Urinary bladder (tissue), 4 donors: Measurements from ENCODE around the gene SEC11A. TPM values are rescaled to one million over a fixed set of nuclear protein-coding genes. Genes with fewer than 3 reads are reported as not detected.

Experiments used
- DNase-seq: peaks from one replicate; pipeline ENCODE4 v3.0.0-alpha.2; 2015; ENCODE audit errors: extremely low spot score
- H3K27ac ChIP-seq: one replicate; pipeline ENCODE4 v1.5.1; 2013; ENCODE audit warnings: low read depth, mild to moderate bottlenecking, moderate library complexity
- H3K36me3 ChIP-seq: one replicate; pipeline ENCODE4 v1.6.1; 2013; ENCODE audit warnings: mild to moderate bottlenecking, moderate library complexity; ENCODE audit not compliant: insufficient read depth
- H3K4me1 ChIP-seq: one replicate; pipeline ENCODE4 v1.6.1; 2013; ENCODE audit warnings: mild to moderate bottlenecking, moderate library complexity; ENCODE audit not compliant: insufficient read depth
- H3K4me3 ChIP-seq: one replicate; pipeline ENCODE4 v1.5.1; 2013; ENCODE audit warnings: low read depth, low read length
- WGBS: extraction: QIAGEN DNeasy Blood & Tissue Kit; methylation state at CpG from one replicate; pipeline ENCODE4 v1.1.7; 2013; 5-methylcytosine and 5-hydroxymethylcytosine counted together
- polyA plus RNA-seq: library from polyadenylated mRNA; stranded (reverse); fragments of 200-250 nt; gene quantifications from one replicate; pipeline ENCODE4 v1.2.3, GENCODE V29; 2013
- total RNA-seq: library from RNA; depleted of rRNA; stranded (reverse); fragments of >200 nt; gene quantifications from one replicate; pipeline ENCODE4 v1.2.3, GENCODE V29; 2014
- donor health status: healthy with polysubstance abuse.
- donor health status: healthy.

Gene SEC11A
- total and polyA plus RNA-seq, 2 donors, result 152 to 164 TPM

DNA sequence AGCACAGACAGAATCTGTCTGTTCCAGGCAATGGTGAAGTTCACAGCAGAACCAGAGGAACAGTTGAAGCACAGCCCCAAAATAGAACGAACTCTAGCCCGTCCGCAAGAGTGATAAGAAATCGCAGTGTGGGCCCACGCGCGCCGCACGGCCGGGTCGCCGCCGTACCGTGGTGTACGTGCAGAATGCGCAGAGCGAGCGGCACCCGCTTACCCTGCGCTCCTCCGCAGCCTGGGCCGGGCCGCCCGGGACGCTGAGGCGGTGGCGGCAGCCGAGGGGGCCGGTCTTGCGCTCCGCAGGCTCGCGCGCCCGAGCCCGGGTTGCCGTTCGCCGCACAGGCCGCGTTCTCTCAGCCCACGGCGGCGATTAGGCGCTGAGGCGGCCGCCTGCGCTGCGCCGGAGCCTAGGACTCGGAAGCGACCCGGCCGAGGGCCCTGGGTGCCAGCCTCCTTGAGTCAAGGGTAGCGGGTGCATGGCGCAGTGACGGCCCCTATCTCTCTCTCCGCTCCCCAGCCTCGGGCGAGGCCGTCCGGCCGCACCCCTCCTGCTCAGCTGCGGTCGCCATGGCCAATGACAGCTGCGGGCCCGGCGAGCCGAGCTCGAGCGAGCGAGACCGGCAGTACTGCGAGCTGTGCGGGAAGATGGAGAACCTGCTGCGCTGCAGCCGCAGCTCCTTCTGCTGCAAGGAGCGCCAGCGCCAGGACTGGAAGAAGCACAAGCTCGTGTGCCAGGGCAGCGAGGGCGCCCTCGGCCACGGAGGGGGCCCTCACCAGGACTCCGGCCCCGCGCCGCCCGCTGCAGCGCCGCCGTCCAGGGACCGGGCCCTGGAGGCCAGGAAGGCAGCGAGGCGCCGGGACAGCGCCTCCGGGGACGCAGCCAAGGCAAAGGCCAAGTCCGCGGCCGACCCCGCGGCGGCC is 82.4 kb downstream of the SEC11A start:
- WGBS, result under 1% methylated on average over 105 of the region's 105 CpGs
- Histone ChIP-seq H3K4me3 (peak overlapping the region; percentile 46), H3K27ac (peak overlapping the region; percentile 96), H3K36me3 (peaks cover 2% of the 10 kb centered on the region), H3K4me1 (no peaks in the 10 kb centered on the region)
- DNase-seq, result peak; percentile 32

DNA sequence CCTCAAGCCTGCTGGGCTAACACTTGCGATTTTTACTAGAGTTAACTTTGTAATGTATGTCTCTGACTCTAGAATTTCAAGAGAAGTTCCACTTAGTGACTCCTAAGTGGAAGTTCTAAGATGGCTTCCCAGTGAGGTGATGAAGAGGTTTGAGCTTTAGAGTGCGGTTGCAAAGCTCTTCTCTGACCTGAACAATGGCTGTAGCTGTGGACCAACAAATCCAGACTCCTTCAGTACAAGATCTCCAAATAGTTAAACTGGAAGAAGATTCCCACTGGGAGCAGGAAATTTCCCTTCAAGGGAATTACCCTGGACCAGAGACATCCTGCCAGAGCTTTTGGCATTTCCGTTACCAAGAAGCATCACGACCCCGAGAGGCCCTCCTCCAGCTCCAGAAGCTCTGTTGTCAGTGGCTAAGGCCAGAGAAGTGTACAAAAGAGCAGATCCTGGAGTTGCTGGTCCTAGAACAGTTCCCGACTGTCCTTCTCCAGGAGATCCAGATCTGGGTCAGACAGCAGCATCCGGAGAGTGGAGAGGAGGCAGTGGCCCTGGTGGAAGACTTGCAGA is 84.2 kb downstream of the SEC11A start:
- WGBS, result 46% methylated on average over 7 of the region's 7 CpGs
- no peaks in the 10 kb centered on the region for H3K36me3 ChIP-seq
- H3K4me1 ChIP-seq, result no peaks in the 10 kb centered on the region
- H3K27ac ChIP-seq, result peak overlapping the region; percentile 70
- DNase-seq, result no peak
- peak overlapping the region; percentile 50 for H3K4me3 ChIP-seq

DNA sequence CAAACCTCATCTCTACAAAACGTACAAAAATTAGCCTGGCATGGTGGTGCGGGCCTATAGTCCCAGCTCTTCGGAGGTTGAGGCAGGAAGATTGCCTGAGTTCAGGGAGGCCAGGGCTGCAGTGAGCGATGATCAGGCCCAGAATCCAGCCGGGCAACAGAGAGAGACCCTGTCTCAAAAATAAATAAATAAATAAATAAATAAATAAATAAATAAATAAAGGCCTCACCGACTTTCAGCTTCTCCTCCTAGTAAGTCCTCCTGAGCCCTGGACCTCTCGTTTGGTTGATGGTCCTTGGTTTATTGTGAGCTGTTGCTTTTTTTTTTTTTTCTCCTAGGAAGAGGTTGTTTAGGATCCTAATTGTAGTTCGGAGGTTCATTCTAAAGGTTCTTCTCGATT is 86.9 kb downstream of the SEC11A start:
- Histone ChIP-seq H3K36me3 (no peaks in the 10 kb centered on the region), H3K4me3 (no peak overlapping the region), H3K4me1 (no peaks in the 10 kb centered on the region), H3K27ac (no peak overlapping the region)
- WGBS, result 91% methylated on average over 9 of the region's 9 CpGs
- no peak for DNase-seq

DNA sequence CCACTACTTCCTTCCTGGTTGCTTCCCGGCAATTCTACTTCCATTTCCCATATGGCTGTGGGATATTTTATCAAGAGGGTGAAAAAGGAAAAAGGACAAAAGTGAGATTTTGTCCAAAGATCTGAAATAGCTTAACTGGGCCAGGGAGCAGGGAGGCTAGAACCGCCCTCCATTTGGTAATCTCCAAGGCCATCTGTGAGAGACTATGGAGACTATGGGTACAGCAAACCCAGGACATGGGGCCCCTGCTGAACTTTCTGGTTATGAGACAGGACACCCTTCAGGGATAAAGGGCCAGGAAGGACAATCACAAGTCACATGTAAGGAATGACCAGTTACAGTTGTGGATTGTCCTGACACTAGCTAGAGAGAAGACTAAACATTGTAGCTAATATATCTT is 90.8 kb downstream of the SEC11A start:
- WGBS, result 90% methylated on average over 2 of the region's 2 CpGs

DNA sequence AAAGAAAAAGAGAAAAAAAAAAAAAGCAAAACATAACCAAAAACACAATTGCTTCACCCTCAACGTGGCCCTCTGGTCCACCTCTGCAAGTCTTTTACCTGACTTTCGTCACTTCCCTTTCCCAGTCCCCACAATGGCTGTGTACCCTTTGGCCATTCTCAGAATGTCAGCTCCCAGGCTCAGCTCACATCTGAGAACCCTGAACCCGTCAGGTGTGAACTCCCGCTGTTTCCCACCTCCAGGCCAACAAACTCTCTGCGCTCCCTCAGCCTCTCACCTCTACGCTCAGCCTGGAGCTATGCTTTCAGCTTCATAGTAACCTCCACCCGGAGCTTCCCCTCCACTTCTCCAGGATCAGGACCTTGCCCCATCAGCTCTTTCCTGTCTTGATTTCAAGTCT is 91.6 kb downstream of the SEC11A start:
- Histone ChIP-seq H3K27ac (no peak overlapping the region), H3K4me1 (no peaks in the 10 kb centered on the region), H3K36me3 (peaks cover 1% of the 10 kb centered on the region), H3K4me3 (no peak overlapping the region)
- WGBS, result 88% methylated on average over 7 of the region's 7 CpGs
- no peak for DNase-seq

More for the DNA sequence above, 90.8 kb downstream of the SEC11A start:
- no peaks in the 10 kb centered on the region for H3K4me1 ChIP-seq
- H3K27ac ChIP-seq, result no peak overlapping the region
- H3K36me3 ChIP-seq, result peaks cover 1% of the 10 kb centered on the region
- no peak for DNase-seq
- no peak overlapping the region for H3K4me3 ChIP-seq

DNA sequence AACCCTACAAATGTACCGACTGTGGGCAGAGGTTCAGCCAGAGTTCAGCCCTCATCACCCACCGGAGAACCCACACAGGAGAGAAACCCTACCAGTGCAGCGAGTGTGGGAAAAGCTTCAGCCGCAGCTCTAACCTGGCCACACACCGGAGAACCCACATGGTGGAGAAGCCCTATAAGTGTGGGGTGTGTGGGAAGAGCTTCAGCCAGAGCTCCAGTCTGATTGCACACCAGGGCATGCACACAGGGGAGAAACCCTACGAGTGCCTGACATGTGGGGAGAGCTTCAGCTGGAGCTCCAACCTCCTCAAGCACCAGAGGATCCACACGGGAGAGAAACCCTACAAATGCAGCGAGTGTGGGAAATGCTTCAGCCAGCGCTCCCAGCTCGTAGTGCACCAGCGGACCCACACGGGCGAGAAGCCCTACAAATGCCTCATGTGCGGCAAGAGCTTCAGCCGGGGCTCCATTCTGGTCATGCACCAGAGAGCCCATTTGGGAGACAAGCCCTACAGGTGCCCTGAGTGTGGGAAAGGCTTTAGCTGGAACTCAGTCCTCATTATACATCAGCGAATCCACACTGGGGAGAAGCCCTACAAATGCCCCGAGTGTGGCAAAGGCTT is 94.5 kb downstream of the SEC11A start:
- DNase-seq, result no peak
- 97% methylated on average over 17 of the region's 17 CpGs for WGBS
- no peaks in the 10 kb centered on the region for H3K4me1 ChIP-seq
- no peak overlapping the region for H3K4me3 ChIP-seq
- no peak overlapping the region for H3K27ac ChIP-seq
- H3K36me3 ChIP-seq, result peaks cover 1% of the 10 kb centered on the region

DNA sequence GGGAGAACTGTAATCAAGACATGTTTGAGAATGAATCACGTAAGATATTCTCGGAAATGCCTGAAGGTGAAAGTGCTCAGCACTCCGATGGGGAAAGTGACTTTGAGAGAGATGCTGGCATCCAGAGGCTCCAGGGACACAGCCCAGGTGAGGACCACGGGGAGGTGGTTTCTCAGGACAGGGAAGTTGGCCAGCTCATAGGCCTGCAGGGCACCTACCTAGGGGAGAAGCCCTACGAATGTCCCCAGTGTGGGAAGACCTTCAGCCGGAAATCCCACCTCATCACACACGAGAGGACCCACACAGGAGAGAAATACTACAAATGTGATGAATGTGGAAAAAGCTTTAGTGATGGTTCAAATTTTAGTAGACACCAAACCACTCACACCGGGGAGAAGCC is 95.3 kb downstream of the SEC11A start:
- no peak overlapping the region for H3K27ac ChIP-seq
- no peak for DNase-seq
- no peaks in the 10 kb centered on the region for H3K4me1 ChIP-seq
- WGBS, result 98% methylated on average over 8 of the region's 8 CpGs
- peaks cover 1% of the 10 kb centered on the region for H3K36me3 ChIP-seq
- no peak overlapping the region for H3K4me3 ChIP-seq

Other genes with a start within 250 kb of the SEC11A start
- gene ZSCAN2, start 115.1 kb downstream of the SEC11A start, total RNA-seq, result 11.7 TPM
- 6.6 TPM for gene ZSCAN2, start 115.1 kb downstream of the SEC11A start, polyA plus RNA-seq
- 39.1 TPM for gene WDR73, start 61.9 kb downstream of the SEC11A start, total RNA-seq
- 18.5 TPM for gene WDR73, start 61.9 kb downstream of the SEC11A start, polyA plus RNA-seq
- 1.6 TPM for gene NMB, start 57.9 kb downstream of the SEC11A start, total RNA-seq
- gene NMB, start 57.9 kb downstream of the SEC11A start, polyA plus RNA-seq, result 11.3 TPM
- gene ZNF592, start 32.5 kb upstream of the SEC11A start, total RNA-seq, result 10.2 TPM
- 12.7 TPM for gene ZNF592, start 32.5 kb upstream of the SEC11A start, polyA plus RNA-seq
- 7.2 TPM for gene ALPK3, start 101.2 kb upstream of the SEC11A start, total RNA-seq
- 4.3 TPM for gene ALPK3, start 101.2 kb upstream of the SEC11A start, polyA plus RNA-seq
- gene SLC28A1, start 168.5 kb upstream of the SEC11A start, total RNA-seq, result 0.11 TPM
- gene SLC28A1, start 168.5 kb upstream of the SEC11A start, polyA plus RNA-seq, result 0.04 TPM